ENCODE data around the gene LUC7L. TPM values are rescaled to one million over a fixed set of nuclear protein-coding genes. Genes with fewer than 3 reads are reported as not detected.

Gene LUC7L
- total RNA-seq, 2 experiments from 2014 or later, result 94.8 to 98.4 TPM

DNA sequence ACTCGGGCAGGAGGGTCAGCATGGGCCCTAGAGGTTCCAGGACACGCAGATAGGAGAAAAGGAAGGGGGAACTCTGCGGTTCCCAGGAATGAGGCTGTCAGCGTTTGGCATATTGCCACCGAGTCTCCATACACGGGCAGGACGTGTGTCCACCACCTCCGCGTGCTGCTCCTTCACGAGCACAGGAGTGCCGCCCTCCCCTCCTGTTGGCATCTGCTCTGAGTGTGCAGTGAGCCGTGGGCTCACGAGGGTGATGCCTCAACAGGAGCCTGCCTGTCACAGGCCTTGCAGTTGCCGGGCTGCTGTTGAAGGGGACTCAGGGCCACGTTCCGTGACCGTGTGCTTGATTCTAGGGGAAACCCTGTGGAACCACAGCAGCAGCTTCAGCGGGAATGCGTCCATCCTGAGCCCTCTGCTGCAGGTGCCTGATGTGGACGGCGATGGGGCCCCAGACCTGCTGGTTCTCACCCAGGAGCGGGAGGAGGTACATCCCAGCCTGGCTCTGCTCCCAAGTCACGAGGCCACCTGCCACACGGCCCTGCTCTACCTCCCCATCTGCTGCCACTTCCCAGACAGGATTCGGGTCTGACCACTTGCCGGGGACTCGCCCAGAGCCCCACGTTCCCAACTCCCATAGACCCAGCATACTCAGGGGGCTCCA is 31.9 kb upstream of the LUC7L start:
- no peak for DNase-seq
- ChIA-PET CTCF (no interaction called here), POLR2A (no interaction called here)
- no peaks in the 10 kb centered on the region for H3K27me3 ChIP-seq (ENCODE audit: control insufficient read depth in 1 of 2, insufficient read depth in 2 of 2, low read length in 2 of 2)
- Mint-ChIP-seq H3K36me3 (ENCODE audit: low read depth) (peaks cover 35% of the 10 kb centered on the region), H3K27ac (no peak overlapping the region), H3K9me3 (no peaks in the 10 kb centered on the region), H3K4me1 (ENCODE audit: low read depth) (peaks cover 2% of the 10 kb centered on the region), H3K27me3 (no peaks in the 10 kb centered on the region), H3K4me3 (no peak overlapping the region)
- TF ChIP-seq, protein P1, sequence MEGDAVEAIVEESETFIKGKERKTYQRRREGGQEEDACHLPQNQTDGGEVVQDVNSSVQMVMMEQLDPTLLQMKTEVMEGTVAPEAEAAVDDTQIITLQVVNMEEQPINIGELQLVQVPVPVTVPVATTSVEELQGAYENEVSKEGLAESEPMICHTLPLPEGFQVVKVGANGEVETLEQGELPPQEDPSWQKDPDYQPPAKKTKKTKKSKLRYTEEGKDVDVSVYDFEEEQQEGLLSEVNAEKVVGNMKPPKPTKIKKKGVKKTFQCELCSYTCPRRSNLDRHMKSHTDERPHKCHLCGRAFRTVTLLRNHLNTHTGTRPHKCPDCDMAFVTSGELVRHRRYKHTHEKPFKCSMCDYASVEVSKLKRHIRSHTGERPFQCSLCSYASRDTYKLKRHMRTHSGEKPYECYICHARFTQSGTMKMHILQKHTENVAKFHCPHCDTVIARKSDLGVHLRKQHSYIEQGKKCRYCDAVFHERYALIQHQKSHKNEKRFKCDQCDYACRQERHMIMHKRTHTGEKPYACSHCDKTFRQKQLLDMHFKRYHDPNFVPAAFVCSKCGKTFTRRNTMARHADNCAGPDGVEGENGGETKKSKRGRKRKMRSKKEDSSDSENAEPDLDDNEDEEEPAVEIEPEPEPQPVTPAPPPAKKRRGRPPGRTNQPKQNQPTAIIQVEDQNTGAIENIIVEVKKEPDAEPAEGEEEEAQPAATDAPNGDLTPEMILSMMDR (IDR thresholded peaks at IDR 0.05), result no peak
- peaks cover 26% of the 10 kb centered on the region for H3K36me3 ChIP-seq (ENCODE audit: insufficient read depth, low read length)
- peaks cover 7% of the 10 kb centered on the region for H3K4me1 ChIP-seq (ENCODE audit: insufficient read depth, low read length)
- H3K27ac ChIP-seq (ENCODE audit: low read depth in 1 of 2, low read length in 2 of 2), result no peak overlapping the region
- intact Hi-C loops (cut with DNase I, micrococcal nuclease), result no loop called here
- no peak for ATAC-seq (ENCODE audit: poor library complexity)
- H3K4me3 ChIP-seq (ENCODE audit: low read length), result no peak overlapping the region
- H3K9me3 ChIP-seq (ENCODE audit: control insufficient read depth in 1 of 2, insufficient read depth in 1 of 2, low read length in 2 of 2), result no peaks in the 10 kb centered on the region

DNA sequence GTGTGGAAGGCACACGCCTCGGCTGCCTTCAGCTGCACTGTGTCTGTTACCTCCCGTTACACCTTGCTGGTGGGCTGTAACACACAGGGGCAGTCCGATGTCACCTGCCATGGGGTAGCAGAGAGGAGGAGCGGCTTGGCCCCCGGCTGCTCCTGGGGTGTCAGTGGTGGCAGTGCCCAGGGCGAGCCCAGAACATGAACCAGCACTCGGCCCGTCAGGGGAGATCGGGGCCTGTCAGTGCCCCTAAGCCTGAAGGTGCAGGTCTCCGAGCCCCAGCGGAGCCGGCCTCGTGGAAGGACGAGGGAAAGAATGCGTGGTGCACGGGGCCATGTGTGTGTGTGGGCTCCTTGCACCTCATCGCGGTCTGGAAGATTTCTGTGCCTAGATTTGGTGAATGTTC is 31.1 kb upstream of the LUC7L start:
- Mint-ChIP-seq H3K4me3 (no peak overlapping the region), H3K36me3 (ENCODE audit: low read depth) (peaks cover 37% of the 10 kb centered on the region), H3K9me3 (no peaks in the 10 kb centered on the region), H3K27ac (no peak overlapping the region), H3K4me1 (ENCODE audit: low read depth) (peaks cover 7% of the 10 kb centered on the region), H3K27me3 (no peaks in the 10 kb centered on the region)
- POLR2A ChIA-PET, result no interaction called here
- peaks cover 26% of the 10 kb centered on the region for H3K36me3 ChIP-seq (ENCODE audit: insufficient read depth, low read length)
- intact Hi-C loops (cut with DNase I, micrococcal nuclease), result no loop called here
- DNase-seq, result no peak
- CTCF ChIA-PET, result no interaction called here
- no peak overlapping the region for H3K27ac ChIP-seq (ENCODE audit: low read depth in 1 of 2, low read length in 2 of 2)
- H3K4me1 ChIP-seq (ENCODE audit: insufficient read depth, low read length), result peaks cover 2% of the 10 kb centered on the region
- no peak for ATAC-seq (ENCODE audit: poor library complexity)
- no peaks in the 10 kb centered on the region for H3K27me3 ChIP-seq (ENCODE audit: control insufficient read depth in 1 of 2, insufficient read depth in 2 of 2, low read length in 2 of 2)
- no peak overlapping the region for H3K4me3 ChIP-seq (ENCODE audit: low read length)
- TF ChIP-seq, protein P1 (IDR thresholded peaks at IDR 0.05), result no peak
- H3K9me3 ChIP-seq (ENCODE audit: control insufficient read depth in 1 of 2, insufficient read depth in 1 of 2, low read length in 2 of 2), result no peaks in the 10 kb centered on the region

DNA sequence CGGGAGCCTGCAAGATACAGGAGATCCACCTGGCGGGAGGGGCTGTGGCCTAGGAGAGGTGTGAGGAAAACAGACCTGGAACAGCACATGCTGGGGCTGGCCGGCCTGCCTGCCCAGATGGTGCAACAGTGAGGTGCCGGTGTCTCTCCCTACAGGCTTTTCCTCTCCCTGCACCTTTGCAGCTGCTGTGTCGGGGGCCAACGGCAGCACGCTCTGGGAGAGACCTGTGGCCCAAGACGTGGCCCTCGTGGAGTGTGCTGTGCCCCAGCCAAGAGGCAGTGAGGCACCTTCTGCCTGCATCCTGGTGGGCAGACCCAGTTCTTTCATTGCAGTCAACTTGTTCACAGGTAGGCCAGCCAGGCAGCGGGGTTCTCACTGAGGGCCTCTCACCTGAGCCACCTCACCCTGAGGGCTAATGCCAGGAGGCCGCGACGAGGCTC is 30.6 kb upstream of the LUC7L start:
- peaks cover 2% of the 10 kb centered on the region for H3K4me1 ChIP-seq (ENCODE audit: insufficient read depth, low read length)
- H3K36me3 Mint-ChIP-seq (ENCODE audit: low read depth), result peaks cover 37% of the 10 kb centered on the region
- H3K27ac ChIP-seq (ENCODE audit: low read depth in 1 of 2, low read length in 2 of 2), result no peak overlapping the region
- ChIA-PET POLR2A (no interaction called here), CTCF (no interaction called here)
- H3K9me3 ChIP-seq (ENCODE audit: control insufficient read depth in 1 of 2, insufficient read depth in 1 of 2, low read length in 2 of 2), result no peaks in the 10 kb centered on the region
- DNase-seq (no peak), ATAC-seq (ENCODE audit: poor library complexity) (no peak)
- peaks cover 24% of the 10 kb centered on the region for H3K36me3 ChIP-seq (ENCODE audit: insufficient read depth, low read length)
- peaks cover 7% of the 10 kb centered on the region for H3K4me1 Mint-ChIP-seq (ENCODE audit: low read depth)
- no peaks in the 10 kb centered on the region for H3K27me3 ChIP-seq (ENCODE audit: control insufficient read depth in 1 of 2, insufficient read depth in 2 of 2, low read length in 2 of 2)
- H3K27me3 Mint-ChIP-seq, result no peaks in the 10 kb centered on the region
- H3K4me3 ChIP-seq (ENCODE audit: low read length), result no peak overlapping the region
- no peak overlapping the region for H3K27ac Mint-ChIP-seq
- H3K4me3 Mint-ChIP-seq, result no peak overlapping the region
- TF ChIP-seq, protein P1 (IDR thresholded peaks at IDR 0.05), result no peak
- intact Hi-C loops (cut with DNase I, micrococcal nuclease), result no loop called here
- H3K9me3 Mint-ChIP-seq, result no peaks in the 10 kb centered on the region

All from CD4-positive, alpha-beta T cell (primary cell).